GM23338 (cell line): Measurements from ENCODE around the gene ATP13A2. TPM values are rescaled to one million over a fixed set of nuclear protein-coding genes. Genes with fewer than 3 reads are reported as not detected.

Experiments used
- EZH2 ChIP-seq: fragments of 200-600 bp; sonication (generic); IDR thresholded peaks from one replicate; pipeline ENCODE4 v1.8.0; 2017; ENCODE audit warnings: antibody characterized with exemption, mild to moderate bottlenecking, low read depth; ENCODE audit not compliant: unreplicated experiment
- POLR2AphosphoS5 ChIP-seq: IDR thresholded peaks from 2 replicates; pipeline ENCODE4 v1.6.1; 2016; ENCODE audit warnings: antibody characterized with exemption, low read depth
- ZNF114 ChIP-seq: fragments of 250-450 bp; sonication (Bioruptor Pico); IDR thresholded peaks from 2 replicates; pipeline ENCODE4 v1.5.0; 2020; ENCODE audit warnings: mild to moderate bottlenecking, moderate library complexity
- ZNF331 ChIP-seq: fragments of 250-450 bp; sonication (Bioruptor Pico); IDR thresholded peaks from 2 replicates; pipeline ENCODE4 v1.5.0; 2020; ENCODE audit warnings: low read depth, mild to moderate bottlenecking, moderate library complexity
- polyA plus RNA-seq: library from polyadenylated mRNA; unstranded; fragments of >200 nt; fragmentation: Nextera tagmentation; extraction: Ambion mirVana; gene quantifications from 2 replicates; pipeline ENCODE4 v1.2.1, GENCODE V29; 2016
- total RNA-seq: library from RNA; depleted of rRNA; stranded (reverse); fragments of >200 nt; shearing (Covaris generic); gene quantifications from 2 replicates; pipeline ENCODE4 v1.2.3, GENCODE V29; 2014
- TF ChIP-seq, protein P1 (sequence below): fragments of 250-450 bp; sonication (Bioruptor Pico); IDR thresholded peaks from 2 replicates; pipeline ENCODE4 v1.5.0; 2020; ENCODE audit warnings: mild to moderate bottlenecking, moderate library complexity
- TF ChIP-seq, protein P2 (sequence below), 2 experiments: fragments of 200-600 bp in 1 of 2; sonication (generic) in 1 of 2; conservative IDR thresholded peaks; 2 replicates each; pipeline versions ENCODE4 v1.5.1 to v1.6.1; 2016 to 2017; ENCODE audit warnings: antibody characterized with exemption in 2 of 2, low read depth in 2 of 2, mild to moderate bottlenecking in 2 of 2, moderate library complexity in 1 of 2

The ATP13A2 gene
- total and polyA plus RNA-seq, 2 experiments from 2014 or later = 30.1 to 87.7 TPM

DNA sequence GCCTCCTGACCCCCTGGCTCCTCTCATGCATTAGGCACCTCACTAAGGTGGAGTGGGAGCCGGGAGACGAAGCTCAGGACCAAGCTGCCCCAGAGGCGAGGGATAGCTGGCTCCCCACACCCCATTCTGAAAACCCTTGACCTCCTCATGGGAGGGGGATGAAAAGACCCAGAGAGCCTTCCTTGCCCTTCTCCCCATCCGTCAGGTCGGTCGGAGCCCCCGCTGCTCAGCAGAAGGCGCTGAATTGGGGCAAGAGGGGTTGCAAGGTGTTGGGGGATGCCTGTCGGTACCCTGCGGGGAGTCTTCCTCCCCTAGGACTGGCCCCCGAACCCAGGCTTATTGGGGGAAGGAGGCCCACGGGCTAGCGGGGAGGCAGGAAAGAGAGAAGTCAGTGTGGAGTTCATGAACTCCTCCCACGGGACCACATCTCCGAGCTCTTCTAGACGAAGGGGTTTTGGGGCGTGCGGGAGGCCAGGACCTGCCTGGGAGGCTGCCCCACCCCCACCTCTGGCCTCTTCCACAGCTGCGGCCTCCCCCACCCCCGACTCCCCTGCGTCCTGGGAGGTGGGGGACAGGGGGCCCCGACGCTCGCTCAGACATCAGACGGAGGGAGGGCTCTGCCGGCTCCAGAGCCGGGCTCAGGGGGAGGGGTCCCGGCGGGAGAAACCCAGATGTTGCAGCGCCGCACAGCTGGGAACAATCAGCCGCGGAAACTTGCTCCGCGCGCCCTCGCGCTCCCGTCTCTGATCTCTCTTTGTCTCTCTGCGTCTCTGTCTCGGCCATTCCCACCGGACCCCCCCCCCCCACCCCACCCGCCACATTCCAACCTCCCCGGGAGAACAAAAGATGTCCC lies 32.0 kb downstream of the ATP13A2 start (continued):
- TF ChIP-seq, protein P1, sequence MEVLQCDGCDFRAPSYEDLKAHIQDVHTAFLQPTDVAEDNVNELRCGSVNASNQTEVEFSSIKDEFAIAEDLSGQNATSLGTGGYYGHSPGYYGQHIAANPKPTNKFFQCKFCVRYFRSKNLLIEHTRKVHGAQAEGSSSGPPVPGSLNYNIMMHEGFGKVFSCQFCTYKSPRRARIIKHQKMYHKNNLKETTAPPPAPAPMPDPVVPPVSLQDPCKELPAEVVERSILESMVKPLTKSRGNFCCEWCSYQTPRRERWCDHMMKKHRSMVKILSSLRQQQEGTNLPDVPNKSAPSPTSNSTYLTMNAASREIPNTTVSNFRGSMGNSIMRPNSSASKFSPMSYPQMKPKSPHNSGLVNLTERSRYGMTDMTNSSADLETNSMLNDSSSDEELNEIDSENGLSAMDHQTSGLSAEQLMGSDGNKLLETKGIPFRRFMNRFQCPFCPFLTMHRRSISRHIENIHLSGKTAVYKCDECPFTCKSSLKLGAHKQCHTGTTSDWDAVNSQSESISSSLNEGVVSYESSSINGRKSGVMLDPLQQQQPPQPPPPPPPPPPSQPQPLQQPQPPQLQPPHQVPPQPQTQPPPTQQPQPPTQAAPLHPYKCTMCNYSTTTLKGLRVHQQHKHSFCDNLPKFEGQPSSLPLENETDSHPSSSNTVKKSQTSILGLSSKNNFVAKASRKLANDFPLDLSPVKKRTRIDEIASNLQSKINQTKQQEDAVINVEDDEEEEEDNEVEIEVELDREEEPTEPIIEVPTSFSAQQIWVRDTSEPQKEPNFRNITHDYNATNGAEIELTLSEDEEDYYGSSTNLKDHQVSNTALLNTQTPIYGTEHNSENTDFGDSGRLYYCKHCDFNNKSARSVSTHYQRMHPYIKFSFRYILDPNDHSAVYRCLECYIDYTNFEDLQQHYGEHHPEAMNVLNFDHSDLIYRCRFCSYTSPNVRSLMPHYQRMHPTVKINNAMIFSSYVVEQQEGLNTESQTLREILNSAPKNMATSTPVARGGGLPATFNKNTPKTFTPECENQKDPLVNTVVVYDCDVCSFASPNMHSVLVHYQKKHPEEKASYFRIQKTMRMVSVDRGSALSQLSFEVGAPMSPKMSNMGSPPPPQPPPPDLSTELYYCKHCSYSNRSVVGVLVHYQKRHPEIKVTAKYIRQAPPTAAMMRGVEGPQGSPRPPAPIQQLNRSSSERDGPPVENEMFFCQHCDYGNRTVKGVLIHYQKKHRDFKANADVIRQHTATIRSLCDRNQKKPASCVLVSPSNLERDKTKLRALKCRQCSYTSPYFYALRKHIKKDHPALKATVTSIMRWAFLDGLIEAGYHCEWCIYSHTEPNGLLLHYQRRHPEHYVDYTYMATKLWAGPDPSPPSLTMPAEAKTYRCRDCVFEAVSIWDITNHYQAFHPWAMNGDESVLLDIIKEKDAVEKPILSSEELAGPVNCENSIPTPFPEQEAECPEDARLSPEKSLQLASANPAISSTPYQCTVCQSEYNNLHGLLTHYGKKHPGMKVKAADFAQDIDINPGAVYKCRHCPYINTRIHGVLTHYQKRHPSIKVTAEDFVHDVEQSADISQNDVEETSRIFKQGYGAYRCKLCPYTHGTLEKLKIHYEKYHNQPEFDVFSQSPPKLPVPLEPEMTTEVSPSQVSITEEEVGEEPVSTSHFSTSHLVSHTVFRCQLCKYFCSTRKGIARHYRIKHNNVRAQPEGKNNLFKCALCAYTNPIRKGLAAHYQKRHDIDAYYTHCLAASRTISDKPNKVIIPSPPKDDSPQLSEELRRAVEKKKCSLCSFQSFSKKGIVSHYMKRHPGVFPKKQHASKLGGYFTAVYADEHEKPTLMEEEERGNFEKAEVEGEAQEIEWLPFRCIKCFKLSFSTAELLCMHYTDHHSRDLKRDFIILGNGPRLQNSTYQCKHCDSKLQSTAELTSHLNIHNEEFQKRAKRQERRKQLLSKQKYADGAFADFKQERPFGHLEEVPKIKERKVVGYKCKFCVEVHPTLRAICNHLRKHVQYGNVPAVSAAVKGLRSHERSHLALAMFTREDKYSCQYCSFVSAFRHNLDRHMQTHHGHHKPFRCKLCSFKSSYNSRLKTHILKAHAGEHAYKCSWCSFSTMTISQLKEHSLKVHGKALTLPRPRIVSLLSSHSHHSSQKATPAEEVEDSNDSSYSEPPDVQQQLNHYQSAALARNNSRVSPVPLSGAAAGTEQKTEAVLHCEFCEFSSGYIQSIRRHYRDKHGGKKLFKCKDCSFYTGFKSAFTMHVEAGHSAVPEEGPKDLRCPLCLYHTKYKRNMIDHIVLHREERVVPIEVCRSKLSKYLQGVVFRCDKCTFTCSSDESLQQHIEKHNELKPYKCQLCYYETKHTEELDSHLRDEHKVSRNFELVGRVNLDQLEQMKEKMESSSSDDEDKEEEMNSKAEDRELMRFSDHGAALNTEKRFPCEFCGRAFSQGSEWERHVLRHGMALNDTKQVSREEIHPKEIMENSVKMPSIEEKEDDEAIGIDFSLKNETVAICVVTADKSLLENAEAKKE (CRISPR knock-in tag) = no peak
- no peak for TF ChIP-seq ZNF114 (CRISPR knock-in tag)
- TF ChIP-seq, protein P2, sequence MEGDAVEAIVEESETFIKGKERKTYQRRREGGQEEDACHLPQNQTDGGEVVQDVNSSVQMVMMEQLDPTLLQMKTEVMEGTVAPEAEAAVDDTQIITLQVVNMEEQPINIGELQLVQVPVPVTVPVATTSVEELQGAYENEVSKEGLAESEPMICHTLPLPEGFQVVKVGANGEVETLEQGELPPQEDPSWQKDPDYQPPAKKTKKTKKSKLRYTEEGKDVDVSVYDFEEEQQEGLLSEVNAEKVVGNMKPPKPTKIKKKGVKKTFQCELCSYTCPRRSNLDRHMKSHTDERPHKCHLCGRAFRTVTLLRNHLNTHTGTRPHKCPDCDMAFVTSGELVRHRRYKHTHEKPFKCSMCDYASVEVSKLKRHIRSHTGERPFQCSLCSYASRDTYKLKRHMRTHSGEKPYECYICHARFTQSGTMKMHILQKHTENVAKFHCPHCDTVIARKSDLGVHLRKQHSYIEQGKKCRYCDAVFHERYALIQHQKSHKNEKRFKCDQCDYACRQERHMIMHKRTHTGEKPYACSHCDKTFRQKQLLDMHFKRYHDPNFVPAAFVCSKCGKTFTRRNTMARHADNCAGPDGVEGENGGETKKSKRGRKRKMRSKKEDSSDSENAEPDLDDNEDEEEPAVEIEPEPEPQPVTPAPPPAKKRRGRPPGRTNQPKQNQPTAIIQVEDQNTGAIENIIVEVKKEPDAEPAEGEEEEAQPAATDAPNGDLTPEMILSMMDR (conservative IDR thresholded peaks at IDR 0.05; ENCODE audit: low read depth in 2 of 2) = no peak
- TF ChIP-seq ZNF331 (CRISPR knock-in tag) = no peak
- TF ChIP-seq EZH2 = no peak
- TF ChIP-seq POLR2AphosphoS5 = no peak
